Neural cell (in vitro differentiated cells): ENCODE data around the gene RIPOR1. TPM values are rescaled to one million over a fixed set of nuclear protein-coding genes. Genes with fewer than 3 reads are reported as not detected.

Experiments
- H2AFZ ChIP-seq: fragments of 200-600, 300-800 bp; sonication (generic), shearing (Covaris generic); 2 replicates; pipeline ENCODE4 v1.6.0; 2014; ENCODE audit warnings: low read depth, mild to moderate bottlenecking, antibody characterized with exemption, low read length, moderate library complexity
- H3F3A ChIP-seq: fragments of 200-600 bp; shearing (Covaris generic); 2 replicates; pipeline ENCODE4 v1.6.1; 2016; ENCODE audit warnings: mild to moderate bottlenecking, moderate library complexity, mixed read lengths, antibody characterized with exemption, low read length; ENCODE audit not compliant: insufficient read depth, poor library complexity, severe bottlenecking
- H3K27ac ChIP-seq: fragments of 200-600, 300-800 bp; sonication (generic), shearing (Covaris generic); 2 replicates; pipeline ENCODE4 v1.5.1; 2014; ENCODE audit warnings: mild to moderate bottlenecking, low read length, moderate library complexity
- H3K27me3 ChIP-seq: fragments of 300-800, 200-600 bp; sonication (generic), shearing (Covaris generic); 2 replicates; pipeline ENCODE4 v1.6.0; 2014; ENCODE audit warnings: mild to moderate bottlenecking, low read depth, low read length, moderate library complexity; ENCODE audit not compliant: insufficient read depth
- H3K36me3 ChIP-seq: fragments of 300-800, 200-600 bp; sonication (generic), shearing (Covaris generic); 2 replicates; pipeline ENCODE4 v1.5.1; 2014; ENCODE audit warnings: mild to moderate bottlenecking, antibody characterized with exemption, low read length, moderate library complexity; ENCODE audit not compliant: insufficient read depth
- H3K4me2 ChIP-seq: fragments of 300-800, 200-600 bp; sonication (generic), shearing (Covaris generic); 2 replicates; pipeline ENCODE4 v1.6.0; 2014; ENCODE audit warnings: mild to moderate bottlenecking, low read length
- H3K4me3 ChIP-seq: fragments of 300-800, 200-600 bp; sonication (generic), shearing (Covaris generic); 2 replicates; pipeline ENCODE4 v1.5.1; 2014; ENCODE audit warnings: mild to moderate bottlenecking, low read length, moderate library complexity
- H3K79me2 ChIP-seq: fragments of 200-600 bp; shearing (Covaris generic); replicated peaks from 2 replicates; pipeline ENCODE4 v1.6.0; 2014; ENCODE audit warnings: mild to moderate bottlenecking, low read length, moderate library complexity; ENCODE audit not compliant: insufficient read depth
- H3K9ac ChIP-seq: fragments of 300-800, 200-600 bp; sonication (generic), shearing (Covaris generic); 2 replicates; pipeline ENCODE4 v1.6.1; 2016; ENCODE audit warnings: mild to moderate bottlenecking, low read length, mixed read lengths
- H3K9me2 ChIP-seq: fragments of 200-600 bp; shearing (Covaris generic); 2 replicates; pipeline ENCODE4 v1.6.1; 2016; ENCODE audit warnings: mild to moderate bottlenecking, low read length, mixed read lengths; ENCODE audit not compliant: insufficient read depth
- H3K9me3 ChIP-seq: fragments of 200-600, 300-800 bp; sonication (generic), shearing (Covaris generic); 2 replicates; pipeline ENCODE4 v1.6.1; 2016; ENCODE audit warnings: mild to moderate bottlenecking, mixed run types, low read length, moderate library complexity, mixed read lengths
- H4K20me1 ChIP-seq: fragments of 200-600 bp; shearing (Covaris generic); 2 replicates; pipeline ENCODE4 v1.6.1; 2016; ENCODE audit warnings: mild to moderate bottlenecking, mixed run types; ENCODE audit not compliant: insufficient read depth
- EP300 ChIP-seq: fragments of 450-650 bp; conservative IDR thresholded peaks from 2 replicates; pipeline ENCODE4 v1.6.1; 2014; ENCODE audit warnings: antibody characterized with exemption, mild to moderate bottlenecking, moderate library complexity; ENCODE audit not compliant: poor library complexity, severe bottlenecking
- EZH2 ChIP-seq: fragments of 200-600, 300-800 bp; shearing (Covaris generic), sonication (generic); IDR thresholded peaks from 2 replicates; pipeline ENCODE4 v1.6.1; 2014; ENCODE audit warnings: antibody characterized with exemption, low read length, borderline replicate concordance, mild to moderate bottlenecking; ENCODE audit not compliant: insufficient read depth, poor library complexity, severe bottlenecking
- MXI1 ChIP-seq: fragments of 450-650 bp; conservative IDR thresholded peaks from 2 replicates; pipeline ENCODE4 v1.6.1; 2014; ENCODE audit warnings: antibody characterized with exemption, mild to moderate bottlenecking; ENCODE audit not compliant: poor library complexity, severe bottlenecking
- POLR2AphosphoS5 ChIP-seq: IDR thresholded peaks from 2 replicates; pipeline ENCODE4 v1.6.1; 2012
- RAD21 ChIP-seq: fragments of 450-650 bp; conservative IDR thresholded peaks from 2 replicates; pipeline ENCODE4 v1.6.1; 2014; ENCODE audit warnings: antibody characterized with exemption, mild to moderate bottlenecking, moderate library complexity
- SMC3 ChIP-seq: fragments of 450-650 bp; conservative IDR thresholded peaks from 2 replicates; pipeline ENCODE4 v1.6.1; 2014; ENCODE audit warnings: antibody characterized with exemption, mild to moderate bottlenecking, moderate library complexity; ENCODE audit not compliant: poor library complexity
- TAF1 ChIP-seq: IDR thresholded peaks from 2 replicates; pipeline ENCODE4 v1.6.1; 2012; ENCODE audit warnings: low read depth
- polyA plus RNA-seq: library from polyadenylated mRNA; depleted of rRNA; stranded (reverse); fragments of >200 nt; gene quantifications from 2 replicates; pipeline ENCODE4 v1.2.3, GENCODE V29; 2014
- TF ChIP-seq, protein P1 (sequence below): fragments of 450-650 bp; IDR thresholded peaks from 2 replicates; pipeline ENCODE4 v1.5.1; 2014; ENCODE audit warnings: antibody characterized with exemption, mild to moderate bottlenecking, moderate library complexity; ENCODE audit not compliant: poor library complexity, severe bottlenecking
- TF ChIP-seq, protein P2 (sequence below): IDR thresholded peaks from 2 replicates; pipeline ENCODE4 v1.6.1; 2012; ENCODE audit warnings: borderline replicate concordance

The RIPOR1 gene
- polyA plus RNA-seq, 1 donor from 2014 or later: 13.2 TPM

DNA sequence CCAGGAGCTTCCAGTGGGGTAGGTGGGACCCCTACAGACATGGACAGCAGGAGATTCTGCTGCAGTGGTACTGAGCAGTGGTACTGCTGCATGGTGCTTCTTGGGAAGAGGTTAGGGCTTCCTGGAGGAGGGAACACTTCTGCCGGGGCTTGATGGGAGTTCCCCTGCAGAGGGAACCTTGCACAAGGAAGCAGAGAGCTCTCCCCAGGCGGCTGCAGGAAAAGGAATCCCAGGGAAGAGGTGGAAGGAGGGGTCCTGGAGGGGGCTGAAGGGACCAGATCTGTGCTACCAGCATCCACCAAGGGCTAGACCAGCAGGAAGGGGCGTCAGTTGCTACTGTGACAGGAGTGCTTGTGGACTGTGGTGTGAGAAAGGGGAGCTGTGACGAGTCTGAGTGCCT, 10.6 kb downstream of the RIPOR1 start:
- H3K27me3 ChIP-seq: peaks cover 10% of the 10 kb centered on the region
- no peak overlapping the region for H3K4me2 ChIP-seq

DNA sequence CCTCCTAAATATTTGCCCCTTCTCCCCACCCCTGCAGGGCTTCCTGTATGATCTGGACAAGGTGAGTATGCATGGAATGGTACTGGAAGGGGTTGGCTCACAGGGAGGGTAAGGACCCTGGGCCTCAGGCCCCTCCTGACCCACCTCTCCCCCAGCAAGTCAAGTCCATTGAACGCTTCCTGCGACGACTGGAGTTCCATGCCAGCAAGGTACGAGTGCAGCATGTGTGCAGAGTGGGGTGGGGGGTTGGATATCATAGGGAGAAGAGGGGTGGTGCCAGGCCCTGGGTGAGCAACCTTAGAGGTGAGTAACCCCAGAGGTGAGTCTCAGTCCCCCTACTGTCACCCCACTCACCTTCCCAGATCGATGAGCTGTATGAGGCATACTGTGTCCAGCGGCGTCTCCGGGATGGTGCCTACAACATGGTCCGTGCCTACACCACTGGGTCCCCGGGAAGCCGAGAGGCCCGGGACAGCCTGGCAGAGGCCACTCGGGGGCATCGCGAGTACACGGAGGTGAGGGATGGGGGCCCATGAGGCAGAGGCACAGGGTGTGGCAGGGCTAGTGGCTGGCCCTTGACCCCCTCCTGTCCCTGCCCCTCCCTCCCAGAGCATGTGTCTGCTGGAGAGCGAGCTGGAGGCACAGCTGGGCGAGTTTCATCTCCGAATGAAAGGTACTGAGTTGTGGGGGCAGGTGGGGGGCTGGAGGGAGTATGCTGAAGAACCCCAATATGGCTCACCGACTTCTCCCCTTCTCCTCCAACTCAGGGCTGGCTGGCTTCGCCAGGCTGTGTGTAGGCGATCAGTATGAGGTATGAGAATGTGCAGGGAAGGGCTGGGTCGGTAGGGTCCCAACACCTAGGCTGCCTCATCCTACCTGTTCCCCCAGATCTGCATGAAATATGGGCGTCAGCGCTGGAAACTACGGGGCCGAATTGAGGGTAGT, 11.3 kb downstream of the RIPOR1 start:
- H3K4me2 ChIP-seq: no peak overlapping the region

More for the DNA sequence above, 10.6 kb downstream of the RIPOR1 start:
- Histone ChIP-seq H3K36me3 (no peaks in the 10 kb centered on the region), H3K9me3 (no peaks in the 10 kb centered on the region), H4K20me1 (peaks cover 8% of the 10 kb centered on the region), H3K79me2 (no peaks in the 10 kb centered on the region), H2AFZ (no peak overlapping the region), H3K4me3 (no peak overlapping the region), H3K9me2 (no peaks in the 10 kb centered on the region), H3K9ac (no peak overlapping the region), H3K27ac (no peak overlapping the region), H3F3A (no peaks in the 10 kb centered on the region)
- TF ChIP-seq SMC3: no peak
- no peak for TF ChIP-seq POLR2AphosphoS5
- no peak for TF ChIP-seq EP300

More for the DNA sequence above, 11.3 kb downstream of the RIPOR1 start:
- Histone ChIP-seq H3K4me3 (no peak overlapping the region), H4K20me1 (peaks cover 8% of the 10 kb centered on the region), H3K27me3 (peaks cover 10% of the 10 kb centered on the region), H3K27ac (no peak overlapping the region), H3K9me2 (no peaks in the 10 kb centered on the region), H3K79me2 (no peaks in the 10 kb centered on the region), H3F3A (no peaks in the 10 kb centered on the region), H3K9me3 (no peaks in the 10 kb centered on the region), H2AFZ (no peak overlapping the region), H3K9ac (no peak overlapping the region), H3K36me3 (no peaks in the 10 kb centered on the region)
- TF ChIP-seq, protein P1, sequence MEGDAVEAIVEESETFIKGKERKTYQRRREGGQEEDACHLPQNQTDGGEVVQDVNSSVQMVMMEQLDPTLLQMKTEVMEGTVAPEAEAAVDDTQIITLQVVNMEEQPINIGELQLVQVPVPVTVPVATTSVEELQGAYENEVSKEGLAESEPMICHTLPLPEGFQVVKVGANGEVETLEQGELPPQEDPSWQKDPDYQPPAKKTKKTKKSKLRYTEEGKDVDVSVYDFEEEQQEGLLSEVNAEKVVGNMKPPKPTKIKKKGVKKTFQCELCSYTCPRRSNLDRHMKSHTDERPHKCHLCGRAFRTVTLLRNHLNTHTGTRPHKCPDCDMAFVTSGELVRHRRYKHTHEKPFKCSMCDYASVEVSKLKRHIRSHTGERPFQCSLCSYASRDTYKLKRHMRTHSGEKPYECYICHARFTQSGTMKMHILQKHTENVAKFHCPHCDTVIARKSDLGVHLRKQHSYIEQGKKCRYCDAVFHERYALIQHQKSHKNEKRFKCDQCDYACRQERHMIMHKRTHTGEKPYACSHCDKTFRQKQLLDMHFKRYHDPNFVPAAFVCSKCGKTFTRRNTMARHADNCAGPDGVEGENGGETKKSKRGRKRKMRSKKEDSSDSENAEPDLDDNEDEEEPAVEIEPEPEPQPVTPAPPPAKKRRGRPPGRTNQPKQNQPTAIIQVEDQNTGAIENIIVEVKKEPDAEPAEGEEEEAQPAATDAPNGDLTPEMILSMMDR: no peak
- no peak for TF ChIP-seq EP300
- TF ChIP-seq RAD21: no peak
- no peak for TF ChIP-seq TAF1
- TF ChIP-seq POLR2AphosphoS5: no peak
- no peak for TF ChIP-seq SMC3
- no peak for TF ChIP-seq MXI1
- TF ChIP-seq, protein P2, sequence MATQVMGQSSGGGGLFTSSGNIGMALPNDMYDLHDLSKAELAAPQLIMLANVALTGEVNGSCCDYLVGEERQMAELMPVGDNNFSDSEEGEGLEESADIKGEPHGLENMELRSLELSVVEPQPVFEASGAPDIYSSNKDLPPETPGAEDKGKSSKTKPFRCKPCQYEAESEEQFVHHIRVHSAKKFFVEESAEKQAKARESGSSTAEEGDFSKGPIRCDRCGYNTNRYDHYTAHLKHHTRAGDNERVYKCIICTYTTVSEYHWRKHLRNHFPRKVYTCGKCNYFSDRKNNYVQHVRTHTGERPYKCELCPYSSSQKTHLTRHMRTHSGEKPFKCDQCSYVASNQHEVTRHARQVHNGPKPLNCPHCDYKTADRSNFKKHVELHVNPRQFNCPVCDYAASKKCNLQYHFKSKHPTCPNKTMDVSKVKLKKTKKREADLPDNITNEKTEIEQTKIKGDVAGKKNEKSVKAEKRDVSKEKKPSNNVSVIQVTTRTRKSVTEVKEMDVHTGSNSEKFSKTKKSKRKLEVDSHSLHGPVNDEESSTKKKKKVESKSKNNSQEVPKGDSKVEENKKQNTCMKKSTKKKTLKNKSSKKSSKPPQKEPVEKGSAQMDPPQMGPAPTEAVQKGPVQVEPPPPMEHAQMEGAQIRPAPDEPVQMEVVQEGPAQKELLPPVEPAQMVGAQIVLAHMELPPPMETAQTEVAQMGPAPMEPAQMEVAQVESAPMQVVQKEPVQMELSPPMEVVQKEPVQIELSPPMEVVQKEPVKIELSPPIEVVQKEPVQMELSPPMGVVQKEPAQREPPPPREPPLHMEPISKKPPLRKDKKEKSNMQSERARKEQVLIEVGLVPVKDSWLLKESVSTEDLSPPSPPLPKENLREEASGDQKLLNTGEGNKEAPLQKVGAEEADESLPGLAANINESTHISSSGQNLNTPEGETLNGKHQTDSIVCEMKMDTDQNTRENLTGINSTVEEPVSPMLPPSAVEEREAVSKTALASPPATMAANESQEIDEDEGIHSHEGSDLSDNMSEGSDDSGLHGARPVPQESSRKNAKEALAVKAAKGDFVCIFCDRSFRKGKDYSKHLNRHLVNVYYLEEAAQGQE: no peak
- TF ChIP-seq EZH2: no peak
